Activated T-helper 1 cell treated with anti-CD3 and anti-CD28 coated beads, Interleukin-12 subunit alpha, Interleukin-12 subunit beta, Interleukin-2, Interleukin-4 antibody, amounts not matched to agents 30 ng/mL and 10 ng/mL and 1 ng/mL, durations not matched to agents 14 hours and 24 hours and 36 hours (primary cell): ENCODE data around the gene ORM1. TPM values are rescaled to one million over a fixed set of nuclear protein-coding genes. Genes with fewer than 3 reads are reported as not detected.

Experiments
- DNase-seq: peaks from one replicate; pipeline ENCODE4 v3.0.0; 2021; ENCODE audit warnings: low spot score
- H3K27ac Mint-ChIP-seq: one replicate; pipeline ENCODE4 v1.8.0; 2021; ENCODE audit warnings: mild to moderate bottlenecking, mixed read lengths
- H3K27me3 Mint-ChIP-seq: one replicate; pipeline ENCODE4 v1.8.0; 2022; ENCODE audit warnings: mild to moderate bottlenecking, moderate library complexity, mixed read lengths; ENCODE audit not compliant: insufficient read depth
- H3K36me3 Mint-ChIP-seq: one replicate; pipeline ENCODE4 v1.8.0; 2021; ENCODE audit warnings: low read depth, mixed read lengths
- H3K4me1 Mint-ChIP-seq: one replicate; pipeline ENCODE4 v1.8.0; 2021; ENCODE audit warnings: low read depth, mixed read lengths
- H3K4me3 Mint-ChIP-seq: one replicate; pipeline ENCODE4 v1.8.0; 2021; ENCODE audit warnings: mild to moderate bottlenecking, moderate library complexity, mixed read lengths
- H3K9me3 Mint-ChIP-seq: one replicate; pipeline ENCODE4 v1.8.0; 2021; ENCODE audit warnings: mixed read lengths
- intact Hi-C: fragments of 100-400 bp; cut with micrococcal nuclease; formaldehyde crosslinking; loops from one replicate; pipeline ENCODE4 v1.15.1; 2024
- total RNA-seq: library from RNA; stranded (reverse); gene quantifications from 2 replicates; pipeline ENCODE4 v1.2.3, GENCODE V29; 2022

The ORM1 gene
- total RNA-seq, 1 donor from 2014 or later = not detected

DNA sequence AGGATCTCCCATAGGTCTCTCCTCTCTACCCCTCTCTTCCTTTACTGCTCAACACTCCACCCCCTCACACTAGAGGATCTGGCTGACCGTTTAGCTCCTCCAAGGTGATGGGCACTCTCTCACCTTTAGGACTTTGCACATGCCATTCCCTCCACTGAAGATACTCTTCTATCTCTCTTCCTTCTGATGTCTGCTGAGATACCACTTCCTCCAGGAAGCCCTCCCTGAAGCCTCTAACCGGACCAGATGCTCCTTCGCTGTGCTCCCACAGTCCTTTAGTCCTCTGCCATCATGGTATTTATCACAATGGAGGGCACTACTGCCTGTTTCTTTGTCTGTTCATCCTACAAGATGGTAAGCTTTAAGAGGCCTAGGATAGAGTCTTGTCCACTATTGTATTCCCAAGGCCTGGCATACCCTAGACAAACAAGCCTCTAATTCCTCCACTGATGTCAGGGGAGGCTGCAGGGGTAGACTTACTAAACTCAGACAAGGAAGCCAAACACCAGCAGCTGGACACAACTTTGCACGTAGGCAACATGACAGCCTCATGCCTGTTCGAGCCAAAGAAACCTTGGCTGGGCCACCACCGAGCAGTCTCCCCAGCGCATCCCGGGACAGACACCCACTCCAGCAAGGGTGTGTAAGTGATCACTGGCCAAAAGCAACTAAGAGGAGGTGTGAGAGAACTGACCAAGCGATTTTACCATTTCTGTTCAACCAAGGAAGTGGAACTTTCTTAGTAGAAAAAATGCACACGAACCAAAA lies 27.0 kb downstream of the ORM1 start:
- no peak for DNase-seq
- Mint-ChIP-seq H3K9me3 (no peaks in the 10 kb centered on the region), H3K27ac (peak overlapping the region; percentile 97), H3K36me3 (peaks cover 70% of the 10 kb centered on the region), H3K4me3 (peak overlapping the region; percentile 15), H3K27me3 (no peaks in the 10 kb centered on the region), H3K4me1 (peaks cover 56% of the 10 kb centered on the region)
- intact Hi-C loops = loop anchor here (1.0 kb wide), 7 partner anchors 11 to 237 kb away; partner anchors contain the start of gene ATP6V1G1

DNA sequence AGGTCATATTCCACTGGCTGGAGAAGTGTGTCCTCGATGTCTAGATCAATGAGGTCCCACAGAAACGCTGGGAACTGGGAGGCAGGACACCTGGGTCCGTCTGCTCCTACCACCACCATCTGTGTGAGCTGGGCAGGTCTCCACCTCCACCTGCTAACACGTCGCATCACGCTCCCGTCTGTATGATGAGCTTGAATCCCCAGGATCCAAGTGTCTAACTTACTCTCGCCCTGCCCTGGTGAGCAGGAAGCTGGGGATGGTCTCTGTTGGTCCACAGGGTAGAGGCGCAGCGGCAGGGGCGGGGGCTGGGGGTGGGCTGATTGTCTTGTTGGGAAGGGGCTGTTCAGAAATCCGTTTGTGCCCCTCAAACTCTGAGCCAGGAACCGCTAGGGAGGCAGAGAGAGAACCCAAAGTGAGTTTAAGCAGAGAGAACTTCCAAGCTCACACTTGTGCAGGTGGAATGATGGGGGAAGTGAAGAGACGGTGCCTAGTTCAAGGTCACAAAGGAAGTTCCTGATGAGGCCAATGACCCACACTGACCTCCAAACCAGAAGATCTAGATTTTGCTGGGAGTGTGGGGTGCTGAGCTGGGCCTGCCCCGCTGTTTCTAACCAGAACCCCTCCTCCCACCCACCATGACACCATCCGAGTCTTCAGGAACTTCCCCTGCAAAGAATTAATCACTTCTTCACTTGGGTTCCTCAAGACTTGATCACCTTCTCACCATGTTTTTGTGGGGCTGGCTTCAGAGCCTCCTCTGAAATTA lies 27.9 kb downstream of the ORM1 start:
- DNase-seq = no peak
- peaks cover 62% of the 10 kb centered on the region for H3K36me3 Mint-ChIP-seq

DNA sequence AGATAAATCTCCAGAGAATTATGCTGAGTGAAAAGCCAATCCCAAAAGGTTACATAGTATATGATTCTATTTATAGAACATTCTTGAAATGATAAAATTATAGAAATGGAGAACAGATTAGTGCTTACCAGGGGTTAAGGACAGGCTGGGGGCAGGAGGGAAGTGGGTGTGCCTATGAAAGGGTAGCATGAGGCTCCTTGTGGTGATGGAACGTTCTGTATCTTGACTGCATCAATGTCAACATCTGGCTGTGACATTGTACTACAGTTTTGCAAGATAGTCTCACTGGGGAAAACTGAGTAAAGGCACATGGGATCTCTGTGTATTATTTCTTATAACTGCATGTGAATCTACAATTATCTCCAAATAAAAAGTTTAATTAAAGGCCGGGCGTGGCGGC lies 29.0 kb downstream of the ORM1 start:
- no peak for DNase-seq
- peaks cover 50% of the 10 kb centered on the region for H3K4me1 Mint-ChIP-seq
- H3K36me3 Mint-ChIP-seq = peaks cover 59% of the 10 kb centered on the region
- no peaks in the 10 kb centered on the region for H3K9me3 Mint-ChIP-seq
- no peak overlapping the region for H3K4me3 Mint-ChIP-seq
- H3K27ac Mint-ChIP-seq = peak overlapping the region; percentile 48
- intact Hi-C loops = no loop called here
- H3K27me3 Mint-ChIP-seq = no peaks in the 10 kb centered on the region

More for the DNA sequence above, 27.9 kb downstream of the ORM1 start:
- peak overlapping the region; percentile 97 for H3K27ac Mint-ChIP-seq
- no peaks in the 10 kb centered on the region for H3K9me3 Mint-ChIP-seq
- intact Hi-C loops = no loop called here
- H3K27me3 Mint-ChIP-seq = no peaks in the 10 kb centered on the region
- H3K4me3 Mint-ChIP-seq = peak overlapping the region; percentile 15
- H3K4me1 Mint-ChIP-seq = peaks cover 56% of the 10 kb centered on the region

DNA sequence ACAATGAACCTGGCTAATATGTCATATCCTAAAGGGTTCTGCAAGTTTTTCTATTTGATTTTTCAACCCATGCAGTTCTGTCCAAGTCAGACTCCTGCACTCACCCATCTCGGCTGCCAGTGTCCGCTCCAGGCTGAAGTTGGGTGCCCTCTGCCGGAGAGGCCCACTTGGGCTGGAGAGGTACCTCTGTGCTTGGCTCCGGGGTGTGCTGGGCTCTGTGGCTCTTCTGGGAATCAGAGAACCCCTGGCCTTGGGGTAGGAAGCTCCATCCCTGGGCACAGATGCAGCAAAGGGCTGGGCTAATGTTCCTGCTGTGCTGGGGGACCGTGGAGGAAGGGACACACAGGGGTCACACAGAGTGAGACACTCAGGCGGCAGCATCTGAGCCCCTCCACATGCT lies 32.9 kb downstream of the ORM1 start:
- Mint-ChIP-seq H3K9me3 (no peaks in the 10 kb centered on the region), H3K27me3 (no peaks in the 10 kb centered on the region), H3K36me3 (peaks cover 51% of the 10 kb centered on the region), H3K4me1 (peaks cover 48% of the 10 kb centered on the region), H3K4me3 (no peak overlapping the region), H3K27ac (no peak overlapping the region)
- no peak for DNase-seq
- intact Hi-C loops = no loop called here

DNA sequence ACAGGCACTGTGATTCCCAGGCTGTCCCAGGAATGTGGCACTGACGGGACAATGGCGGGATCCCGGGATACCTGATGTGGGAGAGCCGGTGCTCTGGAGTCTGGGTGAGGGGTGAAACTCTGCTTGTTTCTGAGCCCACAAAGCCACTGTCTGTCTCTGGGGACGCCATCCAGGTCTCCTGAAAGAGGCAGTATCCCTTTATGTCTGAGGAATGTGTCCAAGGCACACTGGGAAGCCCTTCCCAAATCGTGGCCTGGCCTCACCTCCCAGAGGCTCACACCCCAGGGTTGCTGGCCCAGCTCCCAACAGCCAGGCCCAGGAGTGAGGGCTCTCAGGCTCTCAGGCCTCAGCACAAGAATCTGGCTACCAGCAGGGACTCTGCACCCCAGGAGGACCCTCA lies 33.9 kb downstream of the ORM1 start:
- no peak for DNase-seq
- H3K4me3 Mint-ChIP-seq = no peak overlapping the region
- peaks cover 56% of the 10 kb centered on the region for H3K36me3 Mint-ChIP-seq
- peak overlapping the region; percentile 34 for H3K27ac Mint-ChIP-seq
- no peaks in the 10 kb centered on the region for H3K9me3 Mint-ChIP-seq
- peaks cover 50% of the 10 kb centered on the region for H3K4me1 Mint-ChIP-seq
- intact Hi-C loops = no loop called here
- H3K27me3 Mint-ChIP-seq = no peaks in the 10 kb centered on the region

DNA sequence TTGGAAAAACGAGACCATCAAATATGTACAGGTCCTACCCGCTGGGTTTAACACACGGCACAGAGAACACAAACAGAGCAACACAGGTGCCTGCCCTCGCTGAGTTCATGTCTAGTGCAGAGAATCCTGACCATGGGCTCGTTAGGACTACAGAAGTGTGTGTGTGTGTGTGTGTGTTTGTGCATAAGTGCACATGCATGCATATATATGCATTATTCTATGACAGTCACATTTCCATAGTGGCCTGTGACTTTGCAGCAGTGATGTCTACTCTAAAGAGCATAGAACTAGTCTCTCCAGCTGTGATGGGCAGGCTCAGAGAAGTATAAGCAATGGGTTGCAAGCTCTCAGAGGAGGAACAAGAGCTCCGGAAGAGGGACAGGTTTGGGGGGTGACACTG lies 34.5 kb downstream of the ORM1 start:
- intact Hi-C loops = no loop called here
- peaks cover 44% of the 10 kb centered on the region for H3K4me1 Mint-ChIP-seq
- H3K36me3 Mint-ChIP-seq = peaks cover 54% of the 10 kb centered on the region
- no peak overlapping the region for H3K4me3 Mint-ChIP-seq
- H3K9me3 Mint-ChIP-seq = no peaks in the 10 kb centered on the region
- H3K27me3 Mint-ChIP-seq = no peaks in the 10 kb centered on the region
- peak overlapping the region; percentile 69 for H3K27ac Mint-ChIP-seq
- no peak for DNase-seq

DNA sequence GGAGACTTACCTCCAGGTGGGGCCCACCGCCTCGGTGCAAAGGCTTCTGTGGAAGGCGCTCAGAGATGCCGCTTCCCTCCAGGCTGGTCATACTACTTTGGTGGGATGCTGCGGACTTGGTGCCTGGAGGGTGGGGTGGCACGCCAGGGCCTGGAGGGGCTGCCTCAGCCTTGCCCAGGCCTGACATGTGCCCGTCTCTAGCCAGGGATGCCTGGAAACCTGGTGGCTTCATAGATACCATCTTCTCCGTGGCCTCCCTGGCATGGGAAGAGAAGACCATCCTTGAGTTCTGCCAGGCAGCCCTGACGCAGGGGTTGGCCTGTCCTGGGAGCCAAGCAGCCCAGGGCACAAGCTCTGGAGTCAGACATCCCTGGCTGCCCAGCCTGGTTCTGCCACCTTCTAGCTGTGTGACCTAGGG lies 35.0 kb downstream of the ORM1 start:
- no peak for DNase-seq
- Mint-ChIP-seq H3K4me3 (no peak overlapping the region), H3K27me3 (no peaks in the 10 kb centered on the region), H3K9me3 (no peaks in the 10 kb centered on the region), H3K4me1 (peaks cover 45% of the 10 kb centered on the region), H3K27ac (peak overlapping the region; percentile 88), H3K36me3 (peaks cover 56% of the 10 kb centered on the region)
- intact Hi-C loops = no loop called here

DNA sequence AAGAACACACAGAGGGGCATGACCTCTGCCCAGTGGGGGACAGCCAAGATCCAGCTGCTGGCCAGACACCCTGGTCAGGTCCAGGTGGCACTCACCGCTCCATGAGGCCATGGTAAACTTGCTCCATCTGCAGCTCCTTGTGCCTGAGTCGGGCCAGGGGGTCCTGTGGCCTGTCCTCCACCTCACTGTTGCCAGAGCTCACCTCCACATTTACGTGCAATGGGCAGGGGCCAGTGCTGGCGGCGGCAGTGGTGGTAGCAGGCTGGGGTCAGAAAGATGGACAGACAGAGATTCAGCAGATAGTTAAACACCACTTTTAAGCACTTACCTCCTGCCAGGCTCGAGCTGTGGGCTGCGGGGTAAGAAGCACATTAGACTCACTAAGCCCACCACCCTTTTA lies 36.9 kb downstream of the ORM1 start:
- H3K27me3 Mint-ChIP-seq = no peaks in the 10 kb centered on the region
- H3K36me3 Mint-ChIP-seq = peaks cover 69% of the 10 kb centered on the region
- intact Hi-C loops = no loop called here
- DNase-seq = no peak
- peak overlapping the region; percentile 82 for H3K27ac Mint-ChIP-seq
- no peak overlapping the region for H3K4me3 Mint-ChIP-seq
- H3K4me1 Mint-ChIP-seq = peaks cover 56% of the 10 kb centered on the region
- H3K9me3 Mint-ChIP-seq = no peaks in the 10 kb centered on the region

DNA sequence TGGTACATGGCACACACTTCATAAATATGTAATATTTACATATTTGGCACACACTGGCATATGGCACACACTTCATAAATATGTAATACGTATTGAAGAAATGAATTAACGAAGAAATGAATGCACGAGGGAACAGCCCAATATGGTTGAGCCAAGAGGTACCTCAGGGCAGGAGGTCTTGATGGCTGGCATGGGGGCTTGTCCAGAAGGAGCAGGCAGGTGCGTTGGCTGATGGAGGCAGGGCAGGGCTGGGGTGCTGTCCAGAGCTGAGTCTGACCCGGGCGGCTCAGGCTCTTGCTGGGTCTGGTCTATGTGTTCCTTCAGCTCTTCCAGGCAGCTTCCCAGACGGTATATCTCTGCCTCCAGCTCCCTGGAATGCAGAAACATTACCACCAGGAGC lies 38.6 kb downstream of the ORM1 start:
- Mint-ChIP-seq H3K9me3 (no peaks in the 10 kb centered on the region), H3K4me1 (peaks cover 72% of the 10 kb centered on the region), H3K4me3 (no peak overlapping the region), H3K27me3 (no peaks in the 10 kb centered on the region), H3K27ac (peak overlapping the region; percentile 82), H3K36me3 (peaks cover 76% of the 10 kb centered on the region)
- intact Hi-C loops = no loop called here
- no peak for DNase-seq

DNA sequence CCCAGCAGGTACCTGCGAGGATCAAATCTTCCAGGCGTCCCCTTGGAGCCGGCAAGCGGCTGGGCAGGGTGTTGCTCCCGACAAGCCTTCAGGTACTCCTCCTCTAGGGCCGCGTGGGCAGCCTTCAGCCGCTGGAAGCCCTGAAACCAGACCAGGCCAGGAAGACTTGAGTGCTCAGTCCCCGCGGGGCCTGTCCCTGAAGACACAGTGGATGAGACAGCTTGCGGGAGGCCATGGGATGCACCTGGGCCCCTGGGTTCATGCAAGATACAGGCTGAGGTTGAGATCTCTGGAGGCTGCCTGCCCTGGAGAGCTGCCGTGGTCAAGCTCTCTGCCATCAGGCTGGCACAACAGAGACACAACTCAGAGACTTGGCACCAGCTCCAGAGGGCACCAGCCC lies 39.5 kb downstream of the ORM1 start:
- Mint-ChIP-seq H3K4me3 (no peak overlapping the region), H3K27ac (peak overlapping the region; percentile 95), H3K36me3 (peaks cover 74% of the 10 kb centered on the region), H3K9me3 (no peaks in the 10 kb centered on the region), H3K27me3 (no peaks in the 10 kb centered on the region), H3K4me1 (peaks cover 77% of the 10 kb centered on the region)
- DNase-seq = no peak
- intact Hi-C loops = no loop called here

DNA sequence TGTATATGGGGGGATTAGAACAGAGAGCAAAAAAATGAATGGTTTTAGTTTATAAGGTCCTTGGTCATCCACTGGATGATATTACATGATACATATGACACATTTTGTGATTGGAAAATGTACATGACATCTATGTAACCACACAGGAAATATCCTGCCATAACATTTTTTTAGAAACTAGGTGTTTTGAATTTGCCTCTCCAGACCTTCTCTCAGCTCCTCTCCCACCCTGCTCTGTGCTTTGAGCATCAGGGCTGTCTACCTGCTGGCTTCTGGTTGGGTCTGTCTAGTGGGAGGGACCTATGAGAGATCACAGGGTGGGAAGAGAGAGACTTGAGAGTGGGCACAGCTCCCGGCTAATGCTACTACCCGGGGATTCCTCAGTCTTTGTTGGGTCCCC lies 40.5 kb downstream of the ORM1 start:
- peaks cover 76% of the 10 kb centered on the region for H3K36me3 Mint-ChIP-seq
- H3K4me1 Mint-ChIP-seq = peaks cover 80% of the 10 kb centered on the region
- DNase-seq = no peak
- peak overlapping the region; percentile 67 for H3K4me3 Mint-ChIP-seq
- intact Hi-C loops = loop anchor here (1.0 kb wide), 1 partner anchor 9 kb away; no protein-coding TSS in a partner anchor
- no peaks in the 10 kb centered on the region for H3K9me3 Mint-ChIP-seq
- no peaks in the 10 kb centered on the region for H3K27me3 Mint-ChIP-seq
- H3K27ac Mint-ChIP-seq = peak overlapping the region; percentile 95

DNA sequence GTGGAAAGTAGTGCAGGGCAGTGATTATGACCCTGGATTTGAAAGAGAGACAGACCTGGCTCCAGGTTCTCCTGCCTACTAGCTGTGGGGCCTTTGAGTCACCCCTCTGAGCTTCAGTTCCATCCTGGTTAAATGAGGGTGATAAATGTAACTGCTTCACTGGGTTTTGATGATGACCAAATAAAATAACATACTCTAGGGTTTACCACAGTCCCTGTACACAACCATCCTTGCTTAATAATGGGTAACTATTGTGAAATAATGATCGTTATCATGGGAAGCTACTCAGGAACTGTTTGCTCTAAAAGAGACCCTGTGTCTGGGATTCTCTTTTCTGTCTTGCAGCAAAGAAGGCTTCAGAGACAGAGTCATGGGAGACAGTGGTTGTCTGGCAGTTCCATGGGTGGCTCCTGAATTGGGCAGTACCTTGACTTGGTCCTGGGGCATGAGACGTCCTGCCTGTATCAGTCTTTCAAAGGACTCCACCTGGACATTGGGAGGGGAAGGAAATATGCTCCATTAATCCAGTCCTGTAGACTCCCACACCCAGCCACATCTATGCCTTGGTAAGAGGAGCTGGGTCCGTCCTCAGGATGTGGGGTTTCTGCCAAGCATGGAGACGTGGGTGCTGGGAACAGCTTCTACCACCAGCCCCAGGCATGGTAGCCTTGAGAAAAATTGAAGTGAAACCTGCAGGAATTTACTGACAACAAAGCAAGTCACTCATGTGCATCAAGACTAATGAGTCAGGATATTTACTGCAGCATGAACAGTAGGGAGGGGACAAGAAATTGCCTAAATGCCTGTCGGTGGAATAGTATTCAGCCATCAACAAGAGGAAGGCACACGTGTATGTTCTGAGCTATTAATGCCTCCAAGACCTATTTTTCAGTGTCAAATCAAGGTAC lies 41.5 kb downstream of the ORM1 start:
- Mint-ChIP-seq H3K9me3 (no peaks in the 10 kb centered on the region), H3K27me3 (no peaks in the 10 kb centered on the region), H3K4me3 (peak overlapping the region; percentile 67), H3K36me3 (peaks cover 75% of the 10 kb centered on the region), H3K27ac (peak overlapping the region; percentile 95), H3K4me1 (peaks cover 83% of the 10 kb centered on the region)
- DNase-seq = no peak
- intact Hi-C loops = no loop called here
